ENCODE results near the gene CABLES2.

CABLES2 gene

DNA sequence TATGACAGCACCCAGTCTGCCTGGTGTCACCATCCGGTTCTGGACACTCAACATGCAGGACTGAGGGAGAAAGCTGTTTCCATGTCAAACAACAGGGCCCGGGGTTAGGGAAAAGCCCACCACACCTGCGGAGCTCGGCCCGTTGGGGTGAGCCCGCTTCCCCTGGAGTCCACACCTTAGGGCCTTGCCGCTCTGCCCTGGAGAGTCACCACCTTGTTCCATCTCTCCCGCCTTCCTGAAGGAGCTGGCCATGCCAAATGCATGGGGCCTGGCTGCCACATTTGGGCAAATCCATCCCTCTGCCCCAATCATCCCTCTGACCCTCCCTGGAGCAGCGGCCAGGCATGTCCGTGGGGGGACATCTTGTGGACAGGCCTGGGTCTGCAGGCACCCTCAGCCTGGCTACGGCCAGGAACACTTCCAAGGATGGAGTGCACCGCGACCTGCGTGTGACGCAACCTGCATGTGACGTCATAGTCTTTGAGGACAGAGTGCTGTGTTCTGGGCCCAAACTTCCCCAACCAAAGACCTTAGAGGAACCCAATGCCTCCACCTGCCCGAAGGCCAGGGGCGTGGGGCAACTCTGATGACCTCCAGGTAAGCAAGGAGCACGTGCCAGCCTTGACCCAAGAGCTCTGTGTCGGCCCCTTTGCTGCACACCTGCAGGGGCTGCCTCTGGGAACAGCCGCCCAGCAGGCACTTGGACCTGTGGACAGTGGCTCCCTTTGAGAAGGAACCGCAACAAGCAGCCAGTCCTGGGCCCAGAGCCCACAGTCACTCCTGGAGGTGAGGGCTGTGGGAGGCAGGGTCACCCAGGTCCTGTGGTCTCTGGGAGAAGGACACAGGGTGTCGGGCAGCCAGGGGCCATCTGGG, 1.7 kb downstream of the CABLES2 start:
- DNase-seq (ENCODE audit: low spot score) (peak; percentile 80), FAIRE-seq (no peak)

DNA sequence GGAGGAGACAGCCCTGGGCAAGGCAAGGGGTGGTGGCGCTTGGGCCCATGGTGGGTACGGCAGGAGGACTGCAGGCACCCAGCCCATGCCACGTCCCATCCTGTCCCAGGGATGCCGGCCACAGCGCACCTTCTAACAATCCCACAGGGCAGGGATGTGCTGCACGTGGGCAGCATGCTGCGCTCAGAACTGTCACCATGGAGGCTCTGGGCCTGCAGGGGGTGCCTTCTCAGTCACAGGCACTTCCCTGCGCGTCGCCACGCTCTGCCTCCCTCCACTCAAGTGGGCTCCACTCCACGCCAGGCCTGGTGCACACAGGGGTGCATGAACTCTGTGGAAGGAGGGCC, 2.4 kb downstream of the CABLES2 start:
- DNase-seq (ENCODE audit: low spot score) = no peak
- FAIRE-seq = peak; percentile 86

DNA sequence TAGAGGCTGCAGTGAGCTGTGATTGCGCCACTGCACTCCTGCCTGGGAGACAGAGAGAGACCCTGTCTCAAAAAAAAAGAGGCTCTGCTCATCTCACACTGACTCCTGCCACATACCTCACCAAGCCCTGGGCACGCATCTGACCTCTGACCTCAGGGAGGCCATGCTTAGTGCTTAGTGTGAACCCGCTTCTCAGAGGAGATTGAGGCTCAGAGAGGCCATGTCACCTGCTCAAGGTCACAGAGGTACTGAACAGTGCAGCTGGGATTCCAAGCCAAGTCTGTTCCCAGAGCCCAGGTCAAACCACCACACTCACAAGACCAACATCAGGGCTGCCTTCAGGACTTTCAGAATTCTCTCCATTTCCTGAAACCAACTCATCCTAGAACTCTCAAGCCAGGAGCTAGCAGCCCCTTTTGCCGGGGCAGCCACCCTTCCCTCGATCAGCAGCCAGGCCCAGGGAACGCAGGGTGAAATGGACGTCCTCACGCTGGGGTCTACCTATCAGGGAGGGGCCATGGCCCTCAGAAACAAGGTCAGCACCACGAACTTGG, 2.9 kb downstream of the CABLES2 start:
- DNase-seq (ENCODE audit: low spot score) (no peak), FAIRE-seq (no peak)

DNA sequence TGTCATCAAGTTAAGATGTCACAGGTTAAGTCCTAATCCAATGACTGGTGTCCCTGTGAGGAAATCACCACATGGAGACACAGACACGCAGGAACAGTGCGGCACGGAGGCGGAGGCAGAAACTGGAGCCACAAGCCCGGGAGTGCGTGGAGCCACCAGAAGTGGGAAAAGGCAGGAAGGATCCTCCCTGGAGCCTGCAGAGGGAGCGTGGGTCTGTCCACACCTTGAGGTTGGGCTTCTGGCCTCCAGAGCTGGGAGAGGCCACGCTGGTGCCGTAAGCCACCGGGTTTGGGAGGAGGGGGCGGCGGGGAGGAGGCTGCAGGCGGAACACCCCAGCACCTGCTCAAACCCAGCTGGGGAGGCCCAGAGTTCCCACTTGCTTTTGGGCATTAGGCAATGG, 3.8 kb downstream of the CABLES2 start:
- DNase-seq (ENCODE audit: low spot score) (no peak), FAIRE-seq (no peak)

DNA sequence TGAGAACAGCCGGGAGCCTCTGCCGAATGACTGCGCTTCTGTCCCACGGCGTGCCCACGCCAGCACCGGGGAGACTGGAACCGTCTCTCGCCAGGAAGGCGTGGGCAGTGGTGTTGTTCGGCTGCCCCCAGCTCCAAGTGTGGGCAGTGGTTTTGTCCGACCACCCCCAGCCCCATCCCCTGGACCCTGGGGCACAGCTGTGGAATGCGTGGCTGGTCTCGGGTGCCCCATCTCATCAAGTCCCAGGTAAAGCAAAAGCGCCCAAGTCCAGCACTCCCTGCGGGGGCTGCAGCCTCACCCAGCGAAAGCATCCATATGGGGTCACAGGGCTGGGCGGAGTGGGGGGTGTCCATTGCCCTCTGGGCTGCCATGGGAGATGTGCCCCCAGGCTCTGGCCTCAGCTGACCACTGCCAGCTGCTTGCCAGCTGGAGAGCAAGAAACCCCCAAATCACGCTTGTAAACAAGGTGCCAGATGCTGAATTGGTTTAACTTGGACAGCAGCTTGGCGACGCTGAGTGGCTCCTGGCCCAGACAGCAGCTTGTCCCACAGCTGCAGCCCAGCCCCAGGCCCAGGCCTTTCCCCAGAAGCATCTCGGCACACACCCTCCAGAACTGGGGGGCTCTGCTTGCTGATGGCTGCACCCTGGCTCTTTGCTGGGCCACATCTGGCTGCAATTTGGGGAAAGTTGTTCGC, 4.5 kb downstream of the CABLES2 start:
- DNase-seq (ENCODE audit: low spot score) (no peak), FAIRE-seq (no peak)

DNA sequence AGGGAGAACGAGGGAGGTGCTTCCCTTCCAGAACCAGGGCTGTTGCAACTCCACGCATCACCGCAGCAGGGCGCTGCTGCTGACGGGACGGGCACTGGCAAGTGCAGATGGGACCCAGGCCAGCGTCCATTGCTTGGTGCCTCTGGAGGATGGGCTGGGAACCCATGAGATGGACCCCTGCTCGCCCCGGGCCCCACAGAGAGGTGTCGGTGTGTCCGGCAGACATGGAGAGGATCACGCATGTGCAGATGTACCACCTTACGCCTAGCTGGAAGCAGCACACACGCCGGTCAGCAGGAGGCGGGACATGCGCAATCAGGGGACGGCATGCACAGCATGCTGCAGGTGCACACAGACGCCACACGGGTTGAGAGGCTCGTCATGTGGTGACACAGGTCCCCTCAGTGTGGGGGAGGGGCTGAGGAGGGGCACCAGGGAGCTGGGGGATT, 5.7 kb downstream of the CABLES2 start:
- peak; percentile 74 for FAIRE-seq
- DNase-seq (ENCODE audit: low spot score) = no peak

DNA sequence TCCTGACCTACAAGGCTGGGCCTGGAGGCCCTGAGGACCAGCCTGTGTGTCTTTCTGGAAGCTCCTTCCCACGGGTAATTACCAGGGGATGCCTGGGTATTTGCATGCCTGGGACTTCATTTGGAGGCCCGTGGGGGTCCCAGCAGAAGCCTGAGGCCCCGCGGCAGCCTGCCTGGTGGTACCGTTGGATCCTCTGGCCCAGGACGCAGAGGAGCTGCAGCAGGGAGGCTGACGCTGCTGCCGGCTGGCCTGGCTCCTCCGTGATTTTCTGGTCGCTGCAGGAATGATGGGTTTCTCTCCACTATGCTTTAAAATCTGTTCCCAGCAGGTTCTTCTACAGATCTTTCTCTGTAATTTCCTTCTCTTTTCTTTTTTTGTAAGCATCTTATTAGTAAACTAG, 6.5 kb downstream of the CABLES2 start:
- FAIRE-seq = no peak

DNA sequence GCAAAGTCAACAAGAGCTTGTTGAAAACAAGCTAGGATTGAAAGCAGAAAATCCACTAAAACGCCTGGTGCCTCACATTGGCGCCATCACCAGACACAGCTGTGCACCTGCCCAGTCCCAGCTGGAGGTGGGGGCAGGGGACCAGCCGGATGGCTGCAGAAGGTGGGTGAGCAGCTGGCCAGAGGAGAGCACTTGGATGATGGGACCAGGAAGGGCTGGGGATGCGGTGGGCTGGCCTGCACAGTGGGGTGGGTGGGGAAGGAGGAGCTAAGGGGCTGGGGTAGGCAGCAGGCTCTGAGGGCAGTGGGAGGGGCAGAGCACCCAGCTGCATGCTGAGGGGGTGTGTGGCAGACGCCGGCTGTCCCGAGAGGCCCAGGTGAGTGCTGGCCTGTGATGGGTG, 7.1 kb downstream of the CABLES2 start:
- FAIRE-seq (no peak), DNase-seq (ENCODE audit: low spot score) (no peak)

More for the DNA sequence above, 6.5 kb downstream of the CABLES2 start:
- no peak for DNase-seq (ENCODE audit: low spot score)

DNA sequence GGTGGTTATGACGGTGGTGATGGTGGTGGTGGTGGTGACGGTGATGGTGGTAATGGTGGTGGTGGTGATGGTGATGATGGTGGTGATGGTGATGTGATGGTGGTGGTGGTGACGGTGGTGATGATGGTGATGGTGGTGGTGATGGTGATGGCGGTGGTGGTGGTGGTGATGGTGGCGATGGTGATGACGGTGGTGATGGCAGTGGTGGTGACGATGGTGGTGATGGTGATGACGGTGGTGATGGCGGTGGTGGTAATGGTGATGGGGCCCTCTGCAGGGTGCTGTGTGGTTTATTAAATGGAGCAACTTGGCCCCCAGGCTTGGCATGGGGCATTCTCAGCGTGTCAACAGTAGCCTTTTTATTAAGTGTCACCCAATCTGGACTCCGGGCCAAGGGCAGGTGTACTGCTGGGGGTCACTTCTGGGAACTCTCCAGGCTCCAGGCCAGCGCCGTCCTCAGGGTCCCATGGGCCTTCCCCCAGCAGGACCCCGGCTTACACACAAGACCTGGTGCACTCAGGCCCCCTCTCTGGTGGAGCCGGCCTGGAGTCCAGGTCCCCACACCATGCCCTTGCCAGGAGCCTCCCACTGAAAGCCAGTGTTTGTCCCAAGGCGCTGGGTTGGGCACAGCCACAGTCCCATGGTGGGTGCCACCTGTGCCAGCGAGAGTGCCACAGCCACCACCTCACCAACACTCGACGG, 8.8 kb downstream of the CABLES2 start:
- FAIRE-seq (no peak), DNase-seq (ENCODE audit: low spot score) (no peak)

DNA sequence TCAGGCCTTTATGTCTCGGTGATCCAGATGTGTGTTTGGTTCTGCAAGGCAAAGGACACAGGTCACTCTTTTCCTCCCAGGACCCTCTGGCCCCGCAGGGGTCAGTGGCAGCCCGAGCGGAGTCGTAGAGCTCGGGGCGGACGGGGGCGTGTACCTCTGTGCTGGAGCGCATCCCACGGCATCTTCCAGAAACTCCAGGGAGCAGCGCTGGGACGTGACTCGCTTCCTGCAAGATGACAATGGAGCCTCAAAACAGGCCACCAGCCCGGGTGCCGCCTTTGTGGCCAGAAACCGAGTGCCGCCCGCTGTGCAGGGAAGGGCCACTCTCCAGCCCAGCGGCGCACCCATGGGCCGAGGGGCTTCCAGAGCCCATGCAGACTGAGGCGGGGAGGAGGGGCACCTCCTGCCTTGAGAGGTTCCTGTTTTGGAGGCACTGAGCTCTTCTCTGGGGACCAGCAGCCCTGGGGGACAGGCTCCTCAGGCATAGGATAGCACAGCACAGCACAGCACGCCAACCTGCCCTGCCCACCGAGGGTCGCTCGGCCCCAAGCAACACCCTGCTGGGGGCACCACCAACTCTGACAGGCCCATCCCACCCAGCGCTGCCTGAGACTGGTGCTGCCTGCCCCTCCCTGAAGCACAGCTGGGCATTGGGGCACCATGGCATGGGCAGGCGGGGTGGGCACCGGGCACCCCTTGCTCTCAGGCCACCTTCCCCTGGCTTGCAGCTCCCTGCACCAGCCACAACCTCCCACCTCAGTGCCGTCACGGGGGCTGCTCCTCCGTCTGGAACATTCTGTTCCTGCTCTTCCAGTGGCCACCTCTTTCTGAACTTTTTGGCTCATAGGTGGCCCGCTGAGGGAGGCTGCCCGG, 10.5 kb downstream of the CABLES2 start:
- FAIRE-seq = no peak
- no peak for DNase-seq (ENCODE audit: low spot score)

DNA sequence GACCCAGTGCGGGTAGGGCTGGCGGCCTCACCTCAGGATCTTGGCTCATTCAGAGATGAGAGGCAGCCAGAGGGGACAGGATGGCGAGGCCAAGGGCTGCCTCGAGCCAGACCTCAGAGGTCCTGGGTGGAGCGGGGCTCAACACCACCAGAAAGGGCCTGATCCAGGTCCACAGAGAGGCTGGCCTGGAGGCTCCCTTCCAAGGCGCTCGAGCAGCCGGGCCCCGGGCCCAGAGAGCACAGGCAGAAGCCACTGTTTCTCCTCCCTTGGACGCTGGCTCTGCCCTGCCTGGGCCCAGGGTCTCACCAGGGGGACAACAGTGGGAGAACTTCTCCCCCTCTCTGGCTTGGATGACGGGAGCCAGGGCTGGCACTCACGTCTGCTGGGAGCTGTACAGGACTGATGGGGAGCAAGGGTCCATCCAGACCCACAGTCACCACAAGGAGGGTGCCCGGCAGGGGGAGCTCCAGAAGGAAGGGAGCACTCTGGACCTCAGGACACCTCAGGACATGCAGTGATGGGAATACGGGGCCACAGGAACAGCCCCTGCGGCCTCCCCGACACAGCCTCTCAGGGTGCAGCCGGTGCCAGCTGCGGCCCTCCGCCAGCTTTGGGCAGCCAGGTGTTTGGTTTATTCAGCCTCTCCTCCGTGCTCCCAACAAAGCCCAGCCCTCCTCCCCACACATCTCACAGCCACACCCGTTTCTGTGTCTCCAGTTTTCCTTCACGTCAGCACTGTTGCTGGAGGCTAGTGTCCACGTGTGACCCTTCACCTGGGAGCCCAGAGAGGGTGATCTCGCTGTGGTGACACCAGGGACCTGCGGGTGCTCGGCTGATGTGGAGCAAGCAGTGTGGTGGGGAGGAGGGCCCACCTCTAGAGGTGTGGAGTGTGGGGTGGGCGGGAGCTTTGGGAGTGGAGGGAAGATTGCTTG, 11.5 kb downstream of the CABLES2 start:
- FAIRE-seq (no peak), DNase-seq (ENCODE audit: low spot score) (no peak)

DNA sequence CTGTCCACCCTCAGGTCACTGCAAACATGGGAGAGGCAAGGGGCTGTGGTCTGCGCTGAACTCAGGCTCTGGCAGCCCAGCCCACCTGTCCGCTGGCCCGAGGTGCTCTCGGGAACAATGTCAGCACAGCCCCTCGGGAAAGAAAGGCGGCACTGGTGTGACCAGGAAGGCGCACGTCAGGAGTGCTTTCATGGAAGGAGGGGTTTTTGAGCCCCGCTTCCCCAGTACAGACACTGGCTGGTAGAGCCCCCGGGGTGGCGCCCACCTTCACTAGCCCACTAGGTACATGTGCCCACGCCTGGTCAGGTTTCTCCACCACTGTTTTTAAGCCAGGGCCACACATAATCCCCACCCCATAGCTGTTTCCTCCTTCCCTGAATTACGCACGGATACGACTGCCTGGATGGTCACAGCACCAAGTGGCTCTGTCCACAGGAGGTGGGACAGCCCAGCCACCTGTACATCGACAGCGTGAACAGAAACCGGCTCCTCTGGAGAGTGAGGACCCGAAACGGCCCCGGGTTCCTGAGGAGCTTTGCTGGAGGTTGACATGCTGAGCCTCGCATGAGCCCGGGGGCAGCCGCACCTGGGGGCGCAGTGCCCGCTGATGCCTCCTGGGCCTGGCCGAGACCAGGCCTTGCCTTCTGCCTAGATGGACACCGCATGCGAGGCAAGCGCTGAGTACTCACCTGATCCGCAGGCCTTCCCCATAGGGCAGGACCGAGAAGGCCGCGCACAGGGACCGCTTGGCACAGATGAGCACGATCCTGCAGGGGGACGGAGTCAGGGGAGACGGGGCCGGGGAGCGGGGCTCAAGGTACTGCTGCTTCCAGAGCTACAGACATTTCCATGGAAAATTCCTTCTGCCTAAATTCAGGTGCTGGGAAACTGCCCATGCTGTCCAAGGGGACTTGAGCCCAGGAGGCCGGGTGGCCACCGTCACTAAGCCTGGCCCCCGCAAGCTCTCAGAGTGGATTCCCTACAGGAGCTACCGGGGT, 12.5 kb downstream of the CABLES2 start:
- DNase-seq (ENCODE audit: low spot score) (no peak), FAIRE-seq (no peak)

DNA sequence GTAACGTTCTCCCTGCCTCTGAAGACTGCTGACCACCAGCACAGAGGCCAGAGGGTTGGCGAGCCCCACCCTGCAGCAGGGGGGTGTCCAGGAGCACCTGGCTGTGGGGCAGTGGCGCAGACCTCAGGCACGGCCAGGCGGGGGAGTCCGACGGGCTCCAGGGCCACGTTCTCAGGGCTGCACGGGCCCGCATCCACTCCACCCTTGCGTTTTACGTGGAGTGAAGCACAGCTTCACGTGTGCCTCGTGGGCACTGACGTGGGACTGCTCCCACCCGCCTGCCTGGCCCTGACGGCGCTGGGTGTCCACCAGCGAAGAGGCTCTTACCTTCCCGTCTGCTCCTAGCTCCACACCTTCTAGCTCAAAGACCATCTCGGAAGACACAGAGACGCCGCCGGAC, 13.3 kb downstream of the CABLES2 start:
- FAIRE-seq (no peak), DNase-seq (ENCODE audit: low spot score) (no peak)

DNA sequence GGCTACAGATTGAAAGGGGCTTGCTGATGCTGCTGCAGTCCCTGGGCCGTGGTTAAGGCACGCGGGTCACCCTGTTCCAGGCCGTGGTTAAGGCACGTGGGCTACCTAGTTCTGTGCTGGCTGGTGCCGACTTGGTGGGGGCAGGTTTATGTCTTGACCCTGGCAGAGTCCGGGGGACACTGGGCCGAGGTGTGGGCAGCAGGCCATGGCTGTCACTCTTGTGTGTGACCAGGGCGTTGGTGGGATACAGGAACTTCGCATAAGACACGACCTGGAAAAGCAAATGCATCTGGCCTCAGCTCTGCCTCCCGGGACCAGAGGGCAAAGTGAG, 13.8 kb downstream of the CABLES2 start:
- DNase-seq (ENCODE audit: low spot score) = no peak
- FAIRE-seq = no peak

DNA sequence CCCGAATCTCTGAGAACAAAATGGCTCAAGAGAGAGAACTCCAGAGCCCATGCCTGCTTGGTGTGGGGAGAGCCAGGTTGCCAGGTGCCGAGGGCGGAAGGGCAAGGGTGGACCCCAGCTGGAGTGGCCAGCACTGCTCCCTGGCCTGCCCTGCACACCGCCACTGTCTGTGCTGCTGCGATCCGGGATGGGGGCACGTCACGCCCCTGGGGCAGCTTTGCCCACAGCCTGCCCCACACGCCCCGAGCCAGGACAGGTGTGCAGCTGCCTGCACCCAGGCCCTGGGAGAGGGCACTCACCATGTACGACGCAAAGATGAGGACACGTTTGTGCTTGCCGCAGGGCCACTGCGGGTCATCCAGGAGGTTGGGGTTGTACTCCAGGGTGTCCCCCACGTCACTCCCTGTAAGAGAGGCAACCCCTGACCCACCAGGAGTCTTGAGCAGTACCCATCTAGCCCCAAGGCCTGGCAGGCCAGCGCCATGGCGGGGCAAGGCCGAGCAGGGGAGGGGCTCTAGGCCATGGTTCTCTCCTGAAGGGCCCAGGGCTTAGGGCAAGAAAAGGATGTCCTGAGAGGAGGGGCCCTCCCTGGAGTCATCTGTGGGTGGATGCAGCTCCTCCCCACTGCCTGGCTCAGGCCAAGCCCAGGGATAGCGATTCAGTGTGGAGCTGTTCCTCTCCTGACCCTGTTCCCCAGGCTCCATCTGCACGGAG, 14.3 kb downstream of the CABLES2 start:
- DNase-seq (ENCODE audit: low spot score) (no peak), FAIRE-seq (no peak)

DNA sequence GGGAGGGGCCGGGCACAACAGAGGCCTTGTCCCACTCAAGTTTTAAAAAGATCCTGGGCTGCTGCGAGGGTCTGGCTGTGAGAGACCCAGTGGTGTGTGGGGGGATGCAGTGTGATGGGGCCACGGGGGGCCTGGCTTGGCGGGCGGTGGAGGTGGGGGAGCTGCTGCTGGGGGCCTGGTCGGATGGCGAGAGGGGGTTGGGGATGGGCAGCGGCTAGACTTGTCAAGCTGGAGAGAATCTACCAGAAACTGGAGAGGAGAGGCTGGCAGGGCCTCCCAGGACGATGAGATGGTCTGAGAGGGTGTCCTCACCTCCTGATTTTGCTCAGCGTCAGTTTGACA, 15.0 kb downstream of the CABLES2 start:
- no peak for FAIRE-seq

DNA sequence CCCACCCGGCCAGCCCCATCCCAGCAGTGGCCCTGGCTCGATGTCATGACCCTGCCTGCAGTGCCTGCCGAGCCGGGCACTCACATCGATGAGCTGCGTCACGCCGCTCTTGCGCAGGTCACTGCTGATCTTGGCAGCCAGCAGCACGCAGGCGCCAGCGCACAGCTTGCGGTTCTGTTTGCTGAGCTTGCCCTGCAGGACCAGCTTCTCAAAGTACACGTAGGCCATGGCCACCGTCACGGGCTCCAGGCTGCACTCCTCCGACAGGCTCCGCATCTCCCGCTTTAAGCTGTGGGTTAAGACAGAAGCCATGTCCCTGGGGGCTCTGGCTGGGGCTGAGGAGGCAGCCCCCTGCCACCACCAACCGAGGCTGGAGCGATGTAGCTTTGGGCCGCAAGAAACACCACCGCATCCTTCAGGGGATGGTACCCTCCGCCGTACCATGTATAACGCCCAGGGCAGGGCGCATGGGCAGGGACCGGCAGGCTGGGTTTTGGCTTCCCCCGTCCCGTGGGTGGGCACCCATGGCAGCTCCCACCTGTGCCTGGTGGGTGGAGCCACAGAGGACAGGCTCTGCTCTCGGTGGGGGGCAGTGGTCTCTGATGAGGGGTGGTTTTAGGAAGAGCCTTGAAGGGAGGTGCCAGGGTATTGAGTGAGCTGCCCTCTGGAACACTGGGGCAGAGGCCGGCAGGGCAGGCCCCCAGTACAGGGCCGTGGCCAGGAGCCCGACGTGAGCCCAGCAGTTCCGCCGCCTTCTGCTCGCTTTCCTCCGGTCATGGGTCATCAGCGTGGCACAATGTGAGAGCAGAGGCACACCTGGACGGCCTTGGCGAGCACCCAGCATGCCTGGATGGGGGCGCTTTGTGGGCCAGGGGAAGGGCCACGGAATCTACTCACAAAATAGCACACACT, 15.7 kb downstream of the CABLES2 start:
- FAIRE-seq = no peak
- DNase-seq (ENCODE audit: low spot score) = no peak

More for the DNA sequence above, 15.0 kb downstream of the CABLES2 start:
- no peak for DNase-seq (ENCODE audit: low spot score)
